HUES48 (cell line): ENCODE results near the gene RHD.

Experiments used
- H3K27ac ChIP-seq: one replicate; pipeline ENCODE4 v1.7.0; 2013; ENCODE audit warnings: low read depth, low read length, inconsistent platforms
- H3K27me3 ChIP-seq: 2 replicates; pipeline ENCODE4 v1.6.1; 2013; ENCODE audit warnings: mild to moderate bottlenecking, low read length; ENCODE audit not compliant: control insufficient read depth, insufficient read depth
- H3K36me3 ChIP-seq: 2 replicates; pipeline ENCODE4 v1.6.1; 2013; ENCODE audit warnings: low read length; ENCODE audit not compliant: control insufficient read depth, insufficient read depth
- H3K4me1 ChIP-seq: 2 replicates; pipeline ENCODE4 v1.6.1; 2013; ENCODE audit warnings: mild to moderate bottlenecking, low read length; ENCODE audit not compliant: control insufficient read depth, insufficient read depth
- H3K4me3 ChIP-seq: 2 replicates; pipeline ENCODE4 v1.5.1; 2013; ENCODE audit warnings: mild to moderate bottlenecking, low read depth, low read length
- H3K9ac ChIP-seq: 2 replicates; pipeline ENCODE4 v1.6.1; 2013; ENCODE audit warnings: mild to moderate bottlenecking, low read depth, low read length, moderate library complexity
- H3K9me3 ChIP-seq: 2 replicates; pipeline ENCODE4 v1.6.1; 2013; ENCODE audit warnings: low read length; ENCODE audit not compliant: control insufficient read depth, insufficient read depth

RHD gene

DNA sequence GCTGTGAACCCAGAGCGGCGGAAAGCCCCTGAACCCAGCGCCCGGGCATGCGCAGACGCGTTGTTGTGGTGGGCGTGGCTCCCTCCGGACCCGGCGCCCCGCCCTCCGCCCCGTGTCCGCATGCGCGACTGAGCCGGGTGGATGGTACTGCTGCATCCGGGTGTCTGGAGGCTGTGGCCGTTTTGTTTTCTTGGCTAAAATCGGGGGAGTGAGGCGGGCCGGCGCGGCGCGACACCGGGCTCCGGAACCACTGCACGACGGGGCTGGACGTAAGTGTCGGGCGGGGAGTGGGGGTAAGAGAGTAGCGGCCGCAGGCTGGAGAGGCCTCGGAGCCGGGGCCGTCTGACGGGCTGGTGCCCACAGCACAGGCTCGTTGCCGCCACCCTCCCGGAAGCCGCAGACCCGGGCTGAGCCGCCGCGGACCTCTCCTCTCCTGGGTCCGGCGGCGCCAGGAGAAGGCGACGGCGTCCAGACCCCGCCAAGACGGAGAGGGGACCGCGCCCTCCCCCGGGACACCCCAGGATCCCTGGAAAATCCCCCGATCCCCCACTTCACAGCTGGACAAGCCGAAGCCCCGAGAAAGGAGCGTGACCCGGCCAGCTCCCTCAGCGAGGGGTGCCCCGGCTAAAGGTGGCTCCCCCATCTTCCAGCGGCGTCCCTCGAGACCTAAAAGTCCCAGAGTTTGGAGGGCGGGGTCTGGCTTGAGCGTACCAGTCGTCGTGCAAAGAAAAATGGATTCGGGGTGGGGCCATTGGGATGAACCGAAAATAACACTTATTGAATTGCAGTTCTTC, 66.1 kb downstream of the RHD start, which contains the start of gene TMEM50A:
TMEM50A (plus strand) TSS at position 147 of the 794 bp plus-strand sequence. CDS start 2,153 bp downstream, outside the sequence.
- Histone ChIP-seq H3K9ac (peak within 1 kb of the TSS; percentile 87), H3K9me3 (no peaks in the 10 kb centered on the region), H3K36me3 (peaks cover 8% of the 10 kb centered on the region), H3K27me3 (no peaks in the 10 kb centered on the region), H3K27ac (peak within 1 kb of the TSS; percentile 98), H3K4me3 (peak within 1 kb of the TSS; percentile 98), H3K4me1 (peaks cover 6% of the 10 kb centered on the region; the same call in 1 of the 2 replicates)

DNA sequence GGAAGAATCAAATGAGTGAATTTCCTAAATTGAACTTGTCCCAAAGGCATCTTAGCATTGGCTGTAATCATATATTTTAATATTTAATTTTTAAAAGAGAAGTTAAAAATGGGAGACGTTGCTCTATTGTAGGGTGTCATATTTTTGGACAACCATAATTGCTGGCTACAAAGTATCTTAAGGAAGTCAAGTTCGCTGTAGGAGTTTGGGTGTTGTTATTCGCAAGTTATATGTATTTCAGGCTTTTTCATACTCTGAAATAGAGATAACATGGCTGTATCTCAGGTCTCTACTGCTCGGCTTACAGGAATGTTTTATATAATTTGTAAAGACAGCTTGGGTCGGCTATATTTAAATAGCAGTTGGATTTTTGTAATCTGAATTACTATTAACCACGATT, 66.7 kb downstream of the RHD start:
- Histone ChIP-seq H3K36me3 (peaks cover 14% of the 10 kb centered on the region), H3K4me3 (peak overlapping the region; percentile 98), H3K4me1 (peaks cover 6% of the 10 kb centered on the region; the same call in 1 of the 2 replicates), H3K9ac (peak overlapping the region; percentile 87; the same call in 1 of the 2 replicates), H3K9me3 (no peaks in the 10 kb centered on the region), H3K27ac (peak overlapping the region; percentile 98), H3K27me3 (no peaks in the 10 kb centered on the region)

DNA sequence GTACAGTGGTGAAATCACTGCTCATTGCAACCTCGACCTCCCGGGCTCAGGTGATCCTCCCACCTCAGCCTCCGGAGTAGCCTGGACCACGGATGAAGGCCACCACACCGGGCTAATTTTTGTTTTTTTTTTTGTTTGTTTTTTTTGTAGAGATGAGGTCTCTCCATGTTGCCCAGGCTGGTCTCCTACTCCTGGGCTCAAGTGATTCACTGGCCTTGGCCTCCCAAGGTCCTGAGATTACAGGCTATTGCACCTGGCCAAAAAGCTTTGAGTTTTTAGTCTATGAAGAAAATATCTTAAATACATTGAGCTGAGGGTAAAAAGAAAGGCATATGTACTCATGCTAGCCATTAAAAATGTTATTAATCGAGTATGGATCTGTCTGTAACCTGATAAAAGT, 69.4 kb downstream of the RHD start:
- no peaks in the 10 kb centered on the region for H3K9me3 ChIP-seq
- no peak overlapping the region for H3K4me3 ChIP-seq
- H3K9ac ChIP-seq = no peak overlapping the region
- H3K27me3 ChIP-seq = no peaks in the 10 kb centered on the region
- peaks cover 6% of the 10 kb centered on the region; the same call in 1 of the 2 replicates for H3K4me1 ChIP-seq
- no peak overlapping the region for H3K27ac ChIP-seq
- peaks cover 29% of the 10 kb centered on the region for H3K36me3 ChIP-seq

GRCh38 chr1:25342846-25343245, 70.5 kb downstream of the RHD start:
- peaks cover 35% of the 10 kb centered on the region for H3K36me3 ChIP-seq
- no peak overlapping the region for H3K4me3 ChIP-seq
- no peaks in the 10 kb centered on the region for H3K27me3 ChIP-seq
- H3K27ac ChIP-seq = no peak overlapping the region
- no peak overlapping the region for H3K9ac ChIP-seq
- peaks cover 6% of the 10 kb centered on the region; the same call in 1 of the 2 replicates for H3K4me1 ChIP-seq
- H3K9me3 ChIP-seq = no peaks in the 10 kb centered on the region

- no peak overlapping the region for H3K4me3 ChIP-seq
- H3K36me3 ChIP-seq = peaks cover 41% of the 10 kb centered on the region
- H3K27ac ChIP-seq = no peak overlapping the region
- H3K9ac ChIP-seq = no peak overlapping the region
- no peaks in the 10 kb centered on the region for H3K27me3 ChIP-seq
- H3K9me3 ChIP-seq = no peaks in the 10 kb centered on the region
- peaks cover 6% of the 10 kb centered on the region; the same call in 1 of the 2 replicates for H3K4me1 ChIP-seq
Measured at GRCh38 chr1:25343872-25344271, 71.6 kb downstream of the RHD start.

GRCh38 chr1:25347556-25347955, 75.2 kb downstream of the RHD start:
- no peak overlapping the region for H3K9ac ChIP-seq
- no peaks in the 10 kb centered on the region for H3K9me3 ChIP-seq
- H3K4me3 ChIP-seq = no peak overlapping the region
- no peaks in the 10 kb centered on the region for H3K27me3 ChIP-seq
- no peak overlapping the region for H3K27ac ChIP-seq
- H3K36me3 ChIP-seq = peaks cover 61% of the 10 kb centered on the region
- H3K4me1 ChIP-seq = no peaks in the 10 kb centered on the region

GRCh38 chr1:25349606-25350005, 77.3 kb downstream of the RHD start:
- Histone ChIP-seq H3K4me3 (no peak overlapping the region), H3K9me3 (no peaks in the 10 kb centered on the region), H3K27me3 (no peaks in the 10 kb centered on the region), H3K27ac (no peak overlapping the region), H3K36me3 (peaks cover 65% of the 10 kb centered on the region), H3K9ac (no peak overlapping the region), H3K4me1 (no peaks in the 10 kb centered on the region)

- H3K4me3 ChIP-seq = no peak overlapping the region
- H3K27ac ChIP-seq = no peak overlapping the region
- no peaks in the 10 kb centered on the region for H3K4me1 ChIP-seq
- H3K9ac ChIP-seq = no peak overlapping the region
- H3K27me3 ChIP-seq = no peaks in the 10 kb centered on the region
- H3K36me3 ChIP-seq = peaks cover 74% of the 10 kb centered on the region
- H3K9me3 ChIP-seq = no peaks in the 10 kb centered on the region
Measured at GRCh38 chr1:25355841-25356395, 83.6 kb downstream of the RHD start.

GRCh38 chr1:25356441-25356840, 84.1 kb downstream of the RHD start:
- Histone ChIP-seq H3K9me3 (no peaks in the 10 kb centered on the region), H3K27ac (no peak overlapping the region), H3K4me1 (no peaks in the 10 kb centered on the region), H3K27me3 (no peaks in the 10 kb centered on the region), H3K4me3 (no peak overlapping the region), H3K9ac (no peak overlapping the region), H3K36me3 (peaks cover 76% of the 10 kb centered on the region)

DNA sequence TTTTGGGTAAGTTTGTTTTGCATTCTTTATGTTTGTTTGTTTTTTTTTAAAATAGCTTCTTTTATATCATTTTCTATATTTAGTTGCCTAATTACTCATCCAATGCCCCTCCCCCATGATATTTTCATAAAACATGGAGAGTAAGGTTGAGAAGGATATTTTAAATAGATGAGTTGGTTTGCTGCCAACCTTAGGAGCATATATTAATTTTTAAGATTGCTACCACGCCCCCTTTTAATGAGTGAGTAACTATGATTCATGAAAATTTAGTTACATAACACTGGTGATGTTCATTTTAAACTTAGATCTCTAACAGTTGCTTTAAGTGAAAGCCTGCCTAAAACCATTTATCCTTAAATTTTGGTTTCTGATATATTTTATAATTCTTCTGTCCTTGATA, 84.5 kb downstream of the RHD start:
- H3K9me3 ChIP-seq = no peaks in the 10 kb centered on the region
- peaks cover 78% of the 10 kb centered on the region for H3K36me3 ChIP-seq
- no peak overlapping the region for H3K27ac ChIP-seq
- H3K4me3 ChIP-seq = no peak overlapping the region
- H3K9ac ChIP-seq = no peak overlapping the region
- H3K27me3 ChIP-seq = no peaks in the 10 kb centered on the region
- no peaks in the 10 kb centered on the region for H3K4me1 ChIP-seq
